Peyer's patch (tissue), 4 donors: ENCODE measurements around the gene EHD1.
A peak's percentile ranks its signal among the peaks of the same experiment; 100 is the strongest.

Source experiments
- CTCF ChIP-seq, 6 experiments: fragments of 450-650 bp in 4 of 6; fragments of 200-600 bp in 2 of 6; sonication (generic) in 1 of 6; IDR thresholded peaks; one replicate each; pipeline ENCODE4 v1.5.1; 2017 to 2019; ENCODE audit warnings: antibody characterized with exemption in 6 of 6, mild to moderate bottlenecking in 3 of 6, moderate library complexity in 1 of 6
- POLR2A ChIP-seq, 2 donors: fragments of 450-650 bp; IDR thresholded peaks; one replicate each; pipeline ENCODE4 v1.5.1; 2017; ENCODE audit warnings: antibody characterized with exemption in 2 of 2, mild to moderate bottlenecking in 2 of 2, moderate library complexity in 2 of 2

- TF ChIP-seq POLR2A (IDR thresholded peaks at IDR 0.05): peak; percentile 99
- peak in 3 of 6 experiments; percentile 63 to 70 (median 67) for TF ChIP-seq CTCF (IDR thresholded peaks at IDR 0.05)
Observed at GRCh38 chr11:64893194-64894069, 15.0 kb upstream of the EHD1 start.
